Activated CD4-positive, alpha-beta T cell treated with anti-CD3 and anti-CD28 coated beads, Interleukin-2, amount 50 U/mL, for 24 hours (primary cell): ENCODE data around the gene KLHDC8A.

ENCODE experiments used
- DNase-seq, 2 donors: peaks; one replicate each; pipeline ENCODE4 v3.0.0-alpha.2; 2020; ENCODE audit warnings: low read depth in 1 of 2, low spot score in 1 of 2

KLHDC8A gene

DNA sequence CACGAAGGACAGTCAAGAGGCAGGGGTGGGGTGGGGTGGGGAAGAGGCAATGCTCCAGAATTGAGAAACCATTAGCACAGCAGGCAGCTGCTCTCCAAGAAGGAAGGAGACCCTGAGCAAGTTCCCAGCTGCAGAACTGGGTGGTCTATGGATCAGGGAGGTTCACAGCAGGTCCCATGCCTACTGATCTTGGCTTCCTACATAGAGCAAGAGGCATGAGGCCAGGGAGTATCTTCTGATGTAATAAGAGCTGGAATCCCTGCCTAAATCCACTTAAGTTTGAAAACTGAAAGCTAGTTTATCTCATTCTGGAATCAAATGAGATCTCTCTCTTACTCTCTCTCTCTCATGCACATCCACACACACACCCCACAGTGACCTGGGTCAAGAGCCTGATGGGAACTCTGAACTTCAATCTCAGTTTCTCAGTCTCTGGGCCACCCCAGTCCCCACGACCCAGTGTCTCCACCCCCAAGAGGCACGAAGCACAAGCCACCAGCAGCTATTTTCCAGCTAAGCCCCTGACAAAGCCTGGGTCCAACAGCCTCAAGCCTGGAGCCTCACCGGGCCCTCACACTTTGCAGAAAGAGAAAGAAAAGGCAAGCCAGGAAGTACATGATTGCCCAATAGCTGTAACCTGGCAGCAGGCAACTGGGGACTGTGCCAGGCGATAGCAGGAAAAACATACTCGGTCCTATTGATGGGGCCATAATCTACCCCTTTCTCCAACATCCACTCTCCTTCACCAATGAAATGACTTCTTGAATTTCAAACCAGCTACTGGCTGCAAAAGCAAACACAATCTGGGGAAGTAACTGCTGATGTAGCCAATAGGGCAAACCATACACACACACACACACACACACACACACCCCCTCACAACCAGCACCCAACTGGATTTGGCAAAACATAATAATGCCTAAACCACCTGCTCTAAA is 37.4 kb downstream of the KLHDC8A start:
- DNase-seq: no peak

DNA sequence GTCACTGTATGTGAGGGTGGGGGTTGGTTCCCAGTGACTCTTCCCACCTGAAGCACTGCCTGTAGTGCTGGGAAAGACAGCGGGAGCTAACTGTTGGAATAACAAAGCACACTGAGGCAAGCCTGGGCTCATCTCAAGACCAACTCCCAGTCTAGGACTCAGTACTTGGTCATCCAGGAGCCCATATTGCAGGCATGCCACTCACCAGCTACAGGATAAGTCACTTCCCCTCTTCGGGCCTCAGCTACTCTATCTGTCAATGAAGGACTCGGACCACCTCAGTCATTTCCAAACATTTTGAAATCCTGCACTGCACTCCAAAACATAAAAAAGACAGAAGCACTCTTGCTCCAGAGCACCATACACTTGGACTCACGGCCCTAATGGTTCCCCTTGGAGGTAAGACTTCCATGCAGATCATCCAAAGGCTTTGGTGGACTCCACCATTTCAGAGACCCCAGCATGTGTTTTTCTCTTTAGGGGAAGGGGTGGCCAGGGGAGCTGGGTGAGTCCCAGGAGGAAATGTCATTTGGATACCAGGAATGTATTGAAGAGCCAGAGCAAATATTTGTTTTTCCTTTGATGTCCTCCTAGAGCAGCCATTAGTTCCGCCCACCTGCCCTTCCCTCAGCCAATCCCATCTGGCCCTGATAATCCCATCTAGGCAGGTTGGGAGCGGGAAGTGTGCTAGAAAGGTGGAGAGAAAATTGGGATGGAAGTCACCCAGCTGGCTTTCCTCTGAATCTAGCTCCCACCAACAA is 38.3 kb downstream of the KLHDC8A start:
- DNase-seq: no peak

DNA sequence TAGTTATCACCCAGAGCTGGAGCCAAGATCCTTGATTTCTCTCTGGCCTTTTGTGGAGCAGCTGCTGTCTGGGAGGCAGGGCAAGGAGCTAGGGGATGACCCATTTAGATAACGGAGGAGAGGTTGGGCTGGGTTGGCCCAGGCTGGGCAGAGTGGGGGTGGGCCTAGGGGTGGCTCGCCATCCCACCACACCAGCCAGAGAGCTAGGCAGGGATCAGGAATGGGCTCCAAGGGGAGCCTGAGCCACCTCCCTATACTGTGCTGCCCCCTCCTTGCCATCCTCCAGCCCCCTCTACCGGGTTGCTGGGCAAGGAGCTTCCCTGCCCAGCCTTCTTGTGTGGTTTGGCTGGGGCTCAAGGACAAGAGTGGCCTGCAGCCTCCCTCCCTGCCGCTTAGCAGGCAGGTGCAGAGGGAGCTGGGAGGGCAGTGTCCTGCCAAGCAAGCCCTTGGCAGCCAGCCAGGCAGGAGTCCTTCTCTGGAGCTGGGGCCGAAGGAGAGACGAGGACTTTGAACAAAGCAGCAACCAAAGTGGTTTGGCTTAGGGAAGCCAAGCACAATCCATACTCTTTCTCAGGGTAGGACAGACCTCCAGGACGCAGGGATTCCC is 39.3 kb downstream of the KLHDC8A start:
- DNase-seq: no peak

DNA sequence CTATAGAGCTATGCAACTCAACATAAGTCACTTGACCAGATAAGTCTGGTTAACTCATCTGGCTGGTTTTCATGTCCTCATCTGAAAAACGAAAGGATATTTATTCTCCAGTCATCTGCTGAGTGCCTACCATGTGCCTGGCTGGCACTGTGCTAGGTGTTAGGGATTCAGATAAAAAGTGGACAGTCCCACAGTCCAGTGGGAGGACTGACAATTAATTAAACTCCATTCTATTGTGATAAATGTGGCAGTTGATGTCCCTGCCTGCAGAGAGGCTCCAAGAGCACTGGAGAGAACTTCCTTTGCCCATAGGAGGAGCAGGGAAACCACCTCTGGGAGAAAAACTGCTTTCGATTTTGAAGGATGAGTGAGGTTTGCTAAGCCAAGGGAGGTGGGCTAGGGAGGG is 40.6 kb downstream of the KLHDC8A start:
- no peak for DNase-seq

DNA sequence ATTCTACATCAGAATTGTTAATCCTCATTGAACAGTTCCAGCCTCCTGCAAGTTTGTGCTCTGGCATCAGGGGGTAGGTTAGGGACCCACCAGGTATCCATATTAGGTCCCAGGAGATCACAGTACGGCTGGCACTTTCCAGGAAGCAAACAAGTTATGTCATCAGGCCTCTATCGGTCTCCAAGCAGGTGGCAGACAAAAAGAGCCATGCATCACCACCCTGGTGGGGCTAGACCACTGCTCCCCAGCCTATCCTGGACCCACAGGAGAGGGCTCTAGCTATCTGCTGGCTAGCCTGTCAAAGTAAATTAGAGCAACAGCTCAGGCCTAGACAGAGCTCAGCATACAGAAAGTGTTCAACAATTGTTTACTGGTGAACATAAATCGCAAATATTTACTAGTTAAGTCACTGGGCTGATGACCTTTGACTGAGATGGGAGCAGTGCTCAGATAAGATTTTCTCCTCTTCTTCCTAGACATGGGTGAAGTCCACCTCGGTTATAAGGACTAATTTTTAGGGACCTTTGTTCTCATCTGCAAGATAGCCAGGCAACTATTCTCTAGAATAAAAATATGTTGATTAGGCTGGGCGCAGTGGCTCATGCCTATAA is 41.6 kb downstream of the KLHDC8A start:
- DNase-seq: no peak

DNA sequence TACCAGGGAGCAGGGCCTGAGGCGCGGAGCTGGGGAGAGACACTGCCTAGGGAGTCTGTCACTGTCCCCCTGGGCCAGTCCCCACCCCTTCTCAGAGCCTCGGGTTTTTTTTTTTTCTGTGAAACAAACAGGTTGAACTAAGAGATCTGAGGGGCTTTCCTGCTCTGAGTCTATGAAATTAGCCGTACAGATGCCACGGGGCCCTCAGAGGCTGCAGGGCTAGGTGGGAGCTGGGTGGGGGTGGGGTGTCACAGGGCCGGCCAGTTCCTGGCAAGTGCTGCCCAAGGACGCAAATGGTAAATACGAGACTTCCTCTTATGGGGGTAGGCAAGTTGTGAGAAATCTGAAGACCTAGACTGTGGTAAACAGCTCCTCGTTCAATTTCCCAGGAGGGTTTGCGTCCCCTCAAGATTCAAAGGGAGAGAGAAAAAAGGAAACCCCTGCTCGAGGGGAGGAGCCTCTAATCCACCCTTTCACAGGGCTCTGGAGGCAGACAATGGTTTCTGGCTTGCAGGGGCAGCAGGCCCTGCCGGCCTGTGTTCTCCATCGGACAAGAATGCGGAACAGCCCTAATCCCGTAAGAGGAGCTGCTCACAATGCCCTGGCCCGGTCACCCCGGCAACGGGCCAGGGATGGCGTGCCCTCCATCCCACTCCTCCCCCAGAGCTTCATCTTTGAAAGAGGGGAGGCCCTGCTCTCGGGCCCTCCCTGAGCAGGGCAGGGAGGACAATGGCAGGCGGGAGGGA is 43.0 kb downstream of the KLHDC8A start:
- DNase-seq: no peak

DNA sequence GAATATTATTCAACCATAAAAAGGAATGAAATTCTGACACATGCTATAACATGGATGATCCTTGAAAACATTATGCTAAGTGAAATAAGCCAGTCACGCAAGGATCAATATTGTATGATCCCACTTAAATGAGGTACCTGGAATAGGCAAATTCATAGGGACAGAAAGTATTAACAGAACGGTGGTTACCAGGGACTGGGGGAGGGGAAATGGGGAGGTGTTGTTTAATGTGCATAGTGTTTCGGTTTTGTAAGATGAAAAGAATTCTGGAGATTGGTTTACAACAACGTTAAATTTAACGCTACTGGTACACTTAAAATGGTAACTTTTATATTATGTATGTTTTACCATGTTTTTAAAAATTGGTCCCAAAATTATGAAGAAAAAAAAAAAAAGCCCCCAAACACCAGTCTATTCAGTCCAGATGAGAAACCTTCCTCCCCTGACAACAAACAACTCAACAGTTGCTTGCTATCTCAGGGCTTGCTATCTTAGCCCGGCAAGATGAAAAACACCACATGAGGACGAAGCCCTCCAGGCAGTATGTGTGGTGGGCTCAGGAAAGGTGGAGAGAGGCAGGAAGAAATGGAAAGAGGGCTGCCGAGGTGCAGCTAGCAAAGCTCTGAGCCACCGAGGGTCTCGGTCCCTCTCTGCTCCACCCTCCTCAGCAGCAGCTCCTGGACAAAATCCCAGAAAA is 43.7 kb downstream of the KLHDC8A start:
- no peak for DNase-seq

DNA sequence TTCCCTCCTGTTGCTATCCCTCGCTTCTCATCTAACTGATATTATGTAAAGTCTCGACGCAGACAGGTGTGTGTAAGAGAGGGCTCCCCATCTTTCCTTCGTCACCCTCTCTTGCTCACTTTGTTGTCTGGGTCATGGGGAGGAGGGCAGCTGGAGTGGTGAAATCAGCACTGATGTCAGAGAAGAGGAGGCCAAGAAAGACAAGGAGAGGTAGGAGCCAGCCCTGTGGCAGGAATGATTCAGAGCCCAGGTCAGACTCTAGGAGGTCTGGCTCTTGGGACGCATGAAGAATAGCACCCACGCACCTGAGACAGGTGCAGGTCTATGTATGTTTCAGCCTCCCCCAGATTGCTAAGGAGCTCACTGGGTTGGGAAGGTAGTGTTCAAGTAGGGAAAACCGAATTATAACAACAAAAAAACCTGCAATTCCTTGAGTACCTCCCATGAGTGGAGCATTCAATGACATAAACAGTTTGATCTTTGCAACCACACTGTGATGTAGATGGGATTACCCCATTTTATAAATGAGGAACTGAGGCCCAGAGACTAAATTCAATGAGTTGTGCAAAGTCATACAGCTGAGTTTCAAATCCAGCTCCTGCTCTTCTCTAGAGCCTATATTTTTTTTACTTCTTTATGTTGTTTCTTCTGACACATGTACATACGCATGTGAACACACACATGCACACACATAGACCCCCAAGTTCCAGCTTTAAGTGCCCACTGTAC is 45.6 kb downstream of the KLHDC8A start:
- DNase-seq: no peak

DNA sequence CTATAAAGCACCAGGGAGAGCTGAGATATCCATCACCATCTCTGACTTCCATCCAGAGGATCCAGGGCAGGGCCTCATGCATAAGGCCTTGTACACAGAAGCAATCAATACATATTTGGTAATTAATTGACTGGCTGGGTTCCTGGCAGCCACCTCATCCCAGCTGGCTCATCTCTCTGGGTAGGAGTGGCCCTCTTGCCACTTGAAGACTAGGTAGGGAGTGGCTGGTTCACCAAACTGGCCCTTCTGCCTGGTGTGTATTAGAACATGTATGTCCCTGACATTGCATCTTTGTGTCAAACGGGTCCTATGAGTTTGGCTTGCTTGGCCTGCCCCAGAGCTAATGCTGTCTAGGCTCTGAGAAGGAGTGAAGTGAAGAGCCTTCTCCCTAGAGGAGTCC is 47.0 kb downstream of the KLHDC8A start:
- DNase-seq: no peak

DNA sequence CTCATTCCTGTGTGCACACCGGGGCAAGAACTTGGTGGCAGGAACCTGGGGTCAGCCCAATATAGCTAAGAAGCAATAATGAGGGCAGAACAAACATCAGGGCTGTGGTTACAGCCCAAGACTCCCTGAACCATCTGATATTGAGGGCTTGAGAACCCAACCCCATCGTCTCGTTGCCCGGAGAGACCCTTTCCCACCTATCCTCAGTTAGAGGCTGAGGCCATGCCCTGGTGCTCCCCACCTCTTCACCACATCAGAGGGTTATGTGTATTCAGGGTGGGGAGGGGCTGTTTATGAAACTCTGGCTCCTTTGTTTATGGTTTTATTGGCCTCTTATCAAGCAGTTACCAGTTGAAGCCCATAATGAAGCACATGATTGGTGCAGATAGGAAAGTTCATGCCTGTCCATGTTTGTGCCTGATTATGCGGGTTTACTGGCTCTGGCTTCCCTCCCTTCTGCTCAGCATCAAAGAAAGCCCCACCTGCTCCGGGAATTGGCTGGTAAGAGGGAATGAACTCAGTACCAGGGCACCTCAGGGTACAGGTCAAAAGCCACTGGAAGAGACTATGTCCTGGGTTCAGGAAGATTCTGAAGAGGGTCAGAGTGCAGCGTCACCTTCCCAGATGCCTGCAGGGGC is 49.7 kb downstream of the KLHDC8A start:
- DNase-seq: no peak

DNA sequence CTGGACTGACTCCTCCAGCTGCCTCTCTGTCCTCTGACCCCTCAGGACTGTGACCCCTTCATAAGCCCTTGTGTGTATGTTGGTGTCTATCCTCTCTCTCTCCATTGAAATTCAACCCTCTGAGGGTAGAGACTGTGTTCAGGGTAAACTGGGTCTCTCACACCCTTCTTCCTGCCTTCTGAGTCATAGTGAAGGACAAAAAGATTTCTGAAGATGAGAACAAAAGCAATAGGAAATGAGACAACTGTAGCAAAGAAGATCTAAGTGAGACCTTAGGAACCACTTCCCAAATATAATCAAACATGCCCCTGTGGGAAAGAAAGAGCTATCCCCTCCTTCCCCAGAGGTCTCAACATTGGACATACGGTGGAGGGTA is 52.0 kb downstream of the KLHDC8A start:
- DNase-seq: no peak

DNA sequence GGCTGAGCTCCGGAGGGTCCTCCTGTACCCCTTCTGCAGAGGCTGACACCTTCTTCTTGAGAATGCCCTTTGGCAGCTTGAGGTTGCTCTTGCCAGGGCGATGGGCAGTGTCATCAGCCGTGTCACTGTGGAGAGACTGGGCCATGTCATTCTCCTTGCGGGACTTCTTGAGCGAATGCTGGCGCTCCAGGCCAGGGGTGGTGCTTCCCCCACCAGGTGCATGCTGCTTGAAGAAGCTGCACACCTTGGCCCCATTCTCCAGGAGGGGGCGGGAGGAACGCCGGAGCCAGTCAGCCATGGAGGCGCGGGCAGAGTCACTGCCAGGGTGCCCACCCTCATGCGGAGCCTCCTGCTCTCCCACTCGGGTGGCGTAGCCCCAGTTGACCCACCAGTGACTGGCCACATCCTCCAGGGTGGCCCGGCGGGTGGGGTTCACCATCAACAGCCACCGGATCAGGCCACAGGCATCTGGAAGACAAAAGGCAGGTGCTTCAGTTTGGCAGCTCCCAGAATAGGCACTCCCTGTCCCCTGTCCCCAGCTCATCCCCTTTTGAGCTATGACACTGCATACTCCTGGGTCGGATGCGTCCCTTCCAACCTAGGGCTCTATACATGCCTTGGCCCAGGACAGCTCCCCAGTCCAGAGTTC is 52.6 kb downstream of the KLHDC8A start:
- no peak for DNase-seq

DNA sequence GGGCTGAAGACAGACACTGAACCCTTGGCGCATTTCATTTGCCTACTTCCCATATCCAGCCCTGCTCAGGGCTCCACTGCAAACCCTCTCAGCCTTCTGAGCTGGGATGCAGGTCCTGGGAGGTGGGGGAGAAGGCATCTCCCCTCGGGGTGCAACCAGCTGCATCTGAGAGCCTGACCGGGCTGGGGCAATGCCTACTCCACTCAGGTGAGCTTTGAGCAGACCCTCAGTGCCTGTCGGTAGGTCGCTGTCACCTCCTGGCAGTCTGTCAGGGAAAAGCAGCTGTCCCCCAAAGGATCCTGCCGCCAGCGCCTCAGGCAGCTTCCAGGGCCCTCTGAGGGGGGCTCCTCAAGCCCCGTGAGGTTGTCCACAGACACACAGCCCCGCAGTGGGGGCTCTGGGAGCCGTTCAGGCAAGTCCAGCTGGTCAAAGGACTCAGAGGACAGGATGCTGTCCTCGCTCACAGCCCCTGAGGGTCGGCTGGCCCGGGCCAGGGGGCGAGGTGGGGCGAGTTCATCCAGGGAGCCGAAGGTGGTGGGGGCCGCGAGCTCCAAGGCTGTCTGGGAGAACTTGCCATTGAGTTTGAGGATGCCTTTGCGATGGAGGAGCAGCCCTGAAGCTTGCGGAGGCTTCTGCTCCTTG is 53.4 kb downstream of the KLHDC8A start:
- DNase-seq: no peak

DNA sequence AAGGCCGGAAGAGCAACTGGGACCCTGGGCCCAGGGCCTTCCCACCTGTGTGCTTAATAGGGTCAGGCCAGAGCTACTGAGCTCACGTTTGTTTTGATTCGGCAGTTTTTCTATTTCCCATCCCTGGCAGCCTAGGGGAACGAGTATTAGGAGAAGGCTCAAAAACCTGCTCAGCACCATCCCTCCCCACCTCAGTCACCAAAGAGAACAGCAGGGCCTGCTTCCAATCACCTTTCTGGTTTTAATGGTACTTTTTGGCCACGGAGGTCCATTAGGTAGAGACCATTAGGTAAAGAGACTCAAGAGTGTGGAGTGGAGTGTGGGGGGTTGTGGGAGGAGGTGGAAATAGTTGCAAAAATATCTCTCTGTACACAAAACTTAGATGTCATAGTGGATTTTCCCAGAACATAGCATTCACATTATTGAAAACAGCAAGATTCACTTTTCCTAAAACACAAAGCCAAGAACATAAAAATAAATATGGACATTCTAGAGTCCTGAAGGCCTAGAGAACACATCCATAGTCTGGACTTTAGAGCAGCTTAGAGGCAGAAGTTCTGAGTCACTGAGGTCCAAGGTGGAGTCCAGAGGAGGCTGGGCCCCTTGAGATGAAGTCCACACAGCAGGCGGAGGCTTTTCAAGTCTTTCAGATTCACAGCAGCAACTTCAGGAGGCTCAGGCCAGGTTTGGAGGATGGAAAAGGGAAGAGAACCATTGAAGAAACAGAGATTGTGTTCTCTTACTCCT is 54.7 kb downstream of the KLHDC8A start:
- no peak for DNase-seq

DNA sequence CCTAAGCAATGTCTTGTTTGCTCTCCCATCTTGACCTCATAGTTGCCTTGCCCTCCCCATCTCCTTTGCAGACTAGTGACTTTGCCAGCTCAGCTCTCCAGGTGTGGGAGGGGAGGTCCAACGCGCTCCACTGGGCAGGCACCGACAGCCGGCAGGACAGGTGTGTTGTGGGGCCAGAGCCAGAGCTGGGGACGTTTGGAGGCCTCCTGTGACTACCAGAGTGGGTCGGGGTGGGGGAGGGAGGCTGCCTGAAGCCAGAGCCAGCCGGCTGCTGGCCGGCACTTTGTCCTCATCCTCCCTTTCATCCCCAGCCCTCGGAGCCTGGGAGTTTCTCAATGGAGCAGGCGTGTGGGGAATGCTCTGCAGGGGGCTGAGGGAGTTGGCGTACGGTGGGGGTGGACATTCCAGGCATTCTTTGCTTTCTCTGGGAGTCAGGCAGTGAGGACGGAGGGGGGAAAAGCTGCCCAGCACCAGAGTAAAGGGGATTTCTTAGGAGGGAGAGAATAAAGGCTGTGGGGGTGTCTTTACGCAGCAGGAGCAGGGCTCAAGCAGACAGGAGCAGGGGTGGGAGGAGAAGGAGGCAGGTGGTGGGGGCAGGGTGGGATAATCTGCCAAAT is 55.4 kb downstream of the KLHDC8A start:
- DNase-seq: no peak

DNA sequence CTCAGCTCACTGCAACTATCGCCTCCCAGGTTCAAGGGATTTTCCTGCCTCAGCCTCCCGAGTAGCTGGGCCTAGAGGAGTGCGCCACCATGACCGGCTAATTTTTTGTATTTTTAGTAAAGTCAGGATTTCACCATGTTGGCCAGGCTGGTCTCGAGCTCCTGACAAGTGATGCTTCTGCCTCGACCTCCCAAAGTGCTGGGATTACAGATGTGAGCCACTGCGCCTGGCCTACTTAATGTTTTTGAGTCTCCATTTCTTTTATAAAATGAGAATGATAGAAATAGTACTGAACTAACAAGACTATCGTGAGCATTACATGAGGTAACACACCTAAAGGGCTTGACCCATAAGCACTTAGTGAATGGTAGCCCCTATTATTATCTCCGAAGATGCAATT is 56.6 kb downstream of the KLHDC8A start:
- no peak for DNase-seq
